Upper lobe of right lung (tissue), 1 donor: ENCODE results near the gene SFSWAP. TPM values are rescaled to one million over a fixed set of nuclear protein-coding genes. Genes with fewer than 3 reads are reported as not detected.

Experiments used
- ATAC-seq: fragments of 200-7000 bp; cut with Tn5 transposase; one replicate; pipeline ENCODE4 v1.9.1; 2020; ENCODE audit warnings: mild to moderate bottlenecking, moderate library complexity
- DNase-seq: peaks from one replicate; pipeline ENCODE4 v3.0.0-alpha.2; 2020
- H3K27ac ChIP-seq: fragments of 200-600 bp; one replicate; pipeline ENCODE4 v1.8.0; 2022
- H3K27me3 ChIP-seq: fragments of 200-600 bp; one replicate; pipeline ENCODE4 v1.8.0; 2022; ENCODE audit warnings: mild to moderate bottlenecking
- H3K36me3 ChIP-seq: fragments of 200-600 bp; one replicate; pipeline ENCODE4 v1.8.0; 2022
- H3K4me1 ChIP-seq: fragments of 200-600 bp; one replicate; pipeline ENCODE4 v1.8.0; 2022
- H3K4me3 ChIP-seq: fragments of 200-600 bp; one replicate; pipeline ENCODE4 v1.8.0; 2022; ENCODE audit warnings: mild to moderate bottlenecking
- H3K9me3 ChIP-seq: fragments of 200-600 bp; one replicate; pipeline ENCODE4 v1.8.0; 2022
- intact Hi-C: fragments of 100-400 bp; cut with DNase I; formaldehyde crosslinking; loops from one replicate; pipeline ENCODE4 v1.11.0; 2022
- total RNA-seq: library from RNA; stranded (reverse); fragmentation: NEBNext Ultra II Directional; extraction: Animal tissue kit (Norgen Biotek cat#: 25700); gene quantifications from one replicate; pipeline ENCODE4 v1.2.1, GENCODE V29; 2021
- TF ChIP-seq, protein P1 (sequence below): fragments of 200-600 bp; IDR thresholded peaks from one replicate; pipeline ENCODE4 v1.8.0; 2022; ENCODE audit warnings: antibody characterized with exemption
- donor health status: DM: no; HTN: yes; CAD: no; lungs with severe emphysema.

SFSWAP gene
- total RNA-seq, 1 donor from 2014 or later, result 51.2 TPM

DNA sequence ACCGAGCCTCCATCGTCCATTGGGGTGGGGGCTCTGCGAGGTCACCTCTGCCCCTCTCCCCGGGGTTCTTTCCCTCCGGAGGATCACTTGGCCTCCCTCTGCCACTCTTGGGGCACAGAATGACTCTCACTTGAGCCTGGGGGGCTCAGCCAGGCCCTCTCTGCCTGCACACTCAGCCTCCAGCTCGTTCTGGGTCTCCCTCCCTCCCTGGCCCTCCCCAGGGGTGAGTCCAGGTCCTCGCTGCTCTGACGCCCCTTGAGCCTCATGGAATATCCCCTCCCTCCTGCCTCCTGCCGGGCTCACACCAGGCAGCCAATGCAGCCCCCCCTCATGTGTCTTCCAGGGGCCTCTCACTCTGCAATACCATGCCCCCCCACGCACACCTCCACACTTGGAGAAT is 17.7 kb upstream of the SFSWAP start:
- no peak overlapping the region for H3K4me3 ChIP-seq
- ATAC-seq, result no peak
- TF ChIP-seq, protein P1, sequence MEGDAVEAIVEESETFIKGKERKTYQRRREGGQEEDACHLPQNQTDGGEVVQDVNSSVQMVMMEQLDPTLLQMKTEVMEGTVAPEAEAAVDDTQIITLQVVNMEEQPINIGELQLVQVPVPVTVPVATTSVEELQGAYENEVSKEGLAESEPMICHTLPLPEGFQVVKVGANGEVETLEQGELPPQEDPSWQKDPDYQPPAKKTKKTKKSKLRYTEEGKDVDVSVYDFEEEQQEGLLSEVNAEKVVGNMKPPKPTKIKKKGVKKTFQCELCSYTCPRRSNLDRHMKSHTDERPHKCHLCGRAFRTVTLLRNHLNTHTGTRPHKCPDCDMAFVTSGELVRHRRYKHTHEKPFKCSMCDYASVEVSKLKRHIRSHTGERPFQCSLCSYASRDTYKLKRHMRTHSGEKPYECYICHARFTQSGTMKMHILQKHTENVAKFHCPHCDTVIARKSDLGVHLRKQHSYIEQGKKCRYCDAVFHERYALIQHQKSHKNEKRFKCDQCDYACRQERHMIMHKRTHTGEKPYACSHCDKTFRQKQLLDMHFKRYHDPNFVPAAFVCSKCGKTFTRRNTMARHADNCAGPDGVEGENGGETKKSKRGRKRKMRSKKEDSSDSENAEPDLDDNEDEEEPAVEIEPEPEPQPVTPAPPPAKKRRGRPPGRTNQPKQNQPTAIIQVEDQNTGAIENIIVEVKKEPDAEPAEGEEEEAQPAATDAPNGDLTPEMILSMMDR, result no peak

DNA sequence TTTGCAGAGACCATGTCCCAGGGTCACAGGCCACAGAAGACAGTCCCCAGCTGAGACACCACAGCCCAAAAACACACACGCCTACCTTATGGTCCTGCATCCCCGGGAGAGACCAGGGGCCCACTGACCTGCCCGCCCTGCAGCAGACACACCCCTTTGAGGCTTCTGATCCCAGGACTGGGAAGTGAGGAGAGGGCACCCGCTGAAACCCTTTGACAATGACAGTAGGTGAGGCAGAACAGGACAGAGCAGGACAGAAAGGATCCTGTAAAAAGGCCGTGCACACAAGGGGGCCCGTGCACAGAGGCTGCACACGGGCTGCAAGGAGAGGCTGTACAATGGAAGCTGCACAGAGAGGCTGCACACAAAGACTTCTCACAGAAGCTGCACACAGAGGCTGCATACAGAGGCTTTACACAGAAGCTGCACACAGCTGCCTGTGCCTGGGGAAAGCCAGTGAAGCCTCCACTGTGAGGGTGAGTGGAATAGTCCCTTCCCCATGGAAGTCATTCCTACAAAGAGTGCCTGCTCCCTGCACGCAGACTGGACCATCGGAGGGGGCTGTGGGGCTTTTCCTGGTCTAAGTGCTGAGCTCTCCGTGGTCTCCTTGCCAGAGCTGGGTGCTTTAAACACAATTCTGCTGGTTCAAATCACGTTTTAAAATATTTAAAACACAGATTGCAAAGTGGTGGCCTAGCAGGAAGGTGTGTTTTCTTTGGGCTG is 16.6 kb upstream of the SFSWAP start:
- no peak for DNase-seq
- H3K36me3 ChIP-seq, result no peaks in the 10 kb centered on the region
- no peak overlapping the region for H3K27ac ChIP-seq
- no peak overlapping the region for H3K4me3 ChIP-seq
- no peak for ATAC-seq
- TF ChIP-seq, protein P1, result no peak
- no peaks in the 10 kb centered on the region for H3K4me1 ChIP-seq
- no peaks in the 10 kb centered on the region for H3K9me3 ChIP-seq
- intact Hi-C loops, result no loop called here
- H3K27me3 ChIP-seq, result no peaks in the 10 kb centered on the region

More for the DNA sequence above, 17.7 kb upstream of the SFSWAP start:
- Histone ChIP-seq H3K36me3 (no peaks in the 10 kb centered on the region), H3K4me1 (no peaks in the 10 kb centered on the region), H3K27ac (no peak overlapping the region), H3K27me3 (no peaks in the 10 kb centered on the region), H3K9me3 (no peaks in the 10 kb centered on the region)
- intact Hi-C loops, result no loop called here
- no peak for DNase-seq

DNA sequence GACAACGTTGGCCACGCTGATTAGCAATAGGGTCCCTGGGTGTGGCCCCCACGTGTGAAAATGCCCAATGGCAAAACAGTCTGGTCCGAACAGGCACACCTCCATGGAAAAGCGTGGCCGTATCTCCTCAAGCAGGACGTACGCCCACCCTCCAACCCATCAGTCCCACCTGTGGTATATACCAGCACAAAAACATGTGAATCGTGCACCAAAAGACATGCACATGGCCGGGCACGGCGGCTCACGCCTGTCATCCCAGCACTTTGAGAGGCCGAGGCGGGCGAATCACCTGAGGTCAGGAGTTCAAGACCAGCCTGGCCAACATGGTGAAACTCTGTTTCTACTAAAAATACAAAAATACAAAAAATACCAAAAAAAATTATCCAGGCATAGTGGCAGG is 14.9 kb upstream of the SFSWAP start:
- TF ChIP-seq, protein P1, result no peak
- intact Hi-C loops, result no loop called here
- H3K4me1 ChIP-seq, result no peaks in the 10 kb centered on the region
- DNase-seq, result no peak
- no peaks in the 10 kb centered on the region for H3K36me3 ChIP-seq
- no peak for ATAC-seq
- H3K27me3 ChIP-seq, result no peaks in the 10 kb centered on the region
- no peaks in the 10 kb centered on the region for H3K9me3 ChIP-seq
- no peak overlapping the region for H3K4me3 ChIP-seq
- no peak overlapping the region for H3K27ac ChIP-seq

DNA sequence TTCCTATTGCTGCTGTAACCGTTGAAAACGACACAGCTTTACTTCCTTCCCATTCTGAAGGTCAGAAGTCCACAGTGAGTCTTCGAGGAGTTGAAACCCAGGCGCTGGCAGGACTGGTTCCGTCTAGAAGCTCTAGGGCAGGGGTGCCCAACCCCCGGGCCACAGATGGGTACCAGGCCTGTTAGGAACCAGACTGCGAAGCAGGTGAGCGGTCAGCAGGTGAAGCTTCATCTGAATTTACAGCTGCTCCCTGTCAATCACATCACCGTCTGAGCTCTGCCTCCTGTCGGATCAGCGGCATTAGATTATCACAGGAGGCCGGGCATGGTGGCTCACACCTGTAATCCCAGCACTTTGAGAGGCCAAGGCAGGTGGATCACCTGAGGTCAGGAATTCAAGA is 12.6 kb upstream of the SFSWAP start:
- intact Hi-C loops, result no loop called here
- no peak for ATAC-seq
- Histone ChIP-seq H3K27ac (no peak overlapping the region), H3K4me3 (no peak overlapping the region), H3K27me3 (no peaks in the 10 kb centered on the region), H3K36me3 (no peaks in the 10 kb centered on the region), H3K9me3 (peaks cover 2% of the 10 kb centered on the region), H3K4me1 (no peaks in the 10 kb centered on the region)
- TF ChIP-seq, protein P1, result no peak
- DNase-seq, result no peak

DNA sequence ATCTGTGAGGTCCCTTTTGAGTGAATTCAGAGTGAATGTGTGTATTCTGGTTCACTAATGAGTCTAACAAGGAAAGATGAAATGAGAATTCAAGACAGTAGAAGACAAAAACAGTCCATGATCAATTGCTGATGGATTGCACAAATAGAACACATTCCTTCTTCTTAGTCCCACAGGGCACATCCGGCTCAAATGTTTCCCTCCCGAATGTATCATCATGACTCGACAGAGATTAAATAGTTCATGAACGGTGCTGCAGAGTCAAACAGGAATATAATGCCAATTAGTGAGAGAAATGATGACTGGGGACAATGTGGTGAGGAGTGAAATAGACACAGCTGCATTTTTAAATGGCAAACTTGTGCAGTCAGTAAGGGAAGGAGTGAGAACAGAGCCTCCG is 11.5 kb upstream of the SFSWAP start:
- Histone ChIP-seq H3K36me3 (no peaks in the 10 kb centered on the region), H3K4me1 (no peaks in the 10 kb centered on the region), H3K27me3 (no peaks in the 10 kb centered on the region), H3K4me3 (no peak overlapping the region), H3K9me3 (peaks cover 10% of the 10 kb centered on the region), H3K27ac (no peak overlapping the region)
- DNase-seq, result no peak
- intact Hi-C loops, result no loop called here
- TF ChIP-seq, protein P1, result no peak
- ATAC-seq, result no peak

DNA sequence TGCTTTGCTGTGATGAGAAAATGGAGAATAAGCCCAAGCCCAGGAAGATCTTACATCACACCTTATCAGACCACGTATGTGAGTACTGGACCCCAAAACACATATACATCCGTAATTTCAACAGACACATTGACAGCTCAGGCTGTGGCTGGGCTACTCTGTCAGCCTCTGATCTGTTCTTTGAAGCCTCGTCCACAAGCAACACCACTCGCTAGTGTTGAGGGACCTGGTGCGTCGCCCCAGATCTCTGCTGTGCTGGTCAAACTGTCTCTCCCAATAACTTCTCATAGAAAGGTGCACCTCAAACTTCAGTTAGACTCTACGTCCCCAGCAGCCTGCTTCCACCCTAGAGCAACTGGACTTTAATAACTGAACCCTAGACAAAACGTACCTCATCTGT is 10.6 kb upstream of the SFSWAP start:
- Histone ChIP-seq H3K27ac (no peak overlapping the region), H3K4me3 (no peak overlapping the region), H3K36me3 (no peaks in the 10 kb centered on the region), H3K9me3 (peaks cover 16% of the 10 kb centered on the region), H3K4me1 (no peaks in the 10 kb centered on the region), H3K27me3 (no peaks in the 10 kb centered on the region)
- DNase-seq (no peak), ATAC-seq (no peak)
- intact Hi-C loops, result no loop called here
- TF ChIP-seq, protein P1, result no peak
